OCI-LY1 (cell line): ENCODE results near the gene AJM1.

Experiments used
- CTCF ChIP-seq: fragments of 200-600 bp; sonication (generic), shearing (Covaris generic); IDR thresholded peaks from 2 replicates; pipeline ENCODE4 v1.5.1; 2017; ENCODE audit warnings: mild to moderate bottlenecking, antibody characterized with exemption, low read length, moderate library complexity, mixed read lengths
- EZH2 ChIP-seq: fragments of 200-600 bp; sonication (generic), shearing (Covaris generic); IDR thresholded peaks from 2 replicates; pipeline ENCODE4 v1.8.0; 2017; ENCODE audit warnings: borderline replicate concordance, mixed run types, mild to moderate bottlenecking, antibody characterized with exemption, low read length, moderate library complexity, mixed read lengths

DNA sequence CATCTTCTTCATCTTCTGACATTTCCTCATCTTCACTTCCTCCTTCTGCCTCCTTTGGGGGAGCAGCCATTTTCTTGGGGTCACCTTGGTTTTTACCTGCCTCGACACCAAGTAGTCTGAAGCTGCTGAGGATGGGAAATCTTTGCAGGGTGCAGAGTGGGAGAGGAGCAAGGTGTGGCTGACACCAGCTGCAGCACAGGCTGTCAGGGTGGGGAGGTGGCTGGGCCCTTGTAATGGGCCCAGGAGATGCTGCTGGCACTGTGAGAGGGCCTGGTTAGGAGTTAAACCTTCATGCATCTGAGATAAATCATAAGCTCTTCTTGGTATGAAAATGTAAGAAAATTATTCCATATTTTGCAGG lies 26.9 kb upstream of the AJM1 start:
- TF ChIP-seq CTCF (no peak), EZH2 (no peak)
